GM23338 (cell line): Measurements from ENCODE around the gene NAE1. TPM values are rescaled to one million over a fixed set of nuclear protein-coding genes. Genes with fewer than 3 reads are reported as not detected.
A peak's percentile ranks its signal among the peaks of the same experiment; 100 is the strongest.

Source experiments
- ATAC-seq: fragments of 200-7000 bp; cut with Tn5 transposase; 3 replicates; pipeline ENCODE4 v1.9.1; 2020
- DNase-seq: peaks from one replicate; pipeline ENCODE4 v3.0.0-alpha.2; 2015; ENCODE audit warnings: low spot score
- H2AFZ ChIP-seq: fragments of 200-600 bp; sonication (generic); 2 replicates; pipeline ENCODE4 v1.8.0; 2016; ENCODE audit warnings: antibody characterized with exemption, mild to moderate bottlenecking, moderate library complexity
- H3F3A ChIP-seq: fragments of 200-600 bp; sonication (generic); replicated peaks from 2 replicates; pipeline ENCODE4 v1.8.0; 2017; ENCODE audit warnings: antibody characterized with exemption, mixed run types, low read depth
- H3K27ac ChIP-seq: fragments of 200-600 bp; sonication (generic); 2 replicates; pipeline ENCODE4 v1.6.1; 2016; ENCODE audit warnings: low read depth
- H3K27me3 ChIP-seq: fragments of 200-600 bp; sonication (generic); 2 replicates; pipeline ENCODE4 v1.8.0; 2016; ENCODE audit warnings: mild to moderate bottlenecking, mixed run types, moderate library complexity; ENCODE audit not compliant: insufficient read depth
- H3K36me3 ChIP-seq: fragments of 200-600 bp; sonication (generic); 2 replicates; pipeline ENCODE4 v1.8.0; 2016; ENCODE audit warnings: mild to moderate bottlenecking; ENCODE audit not compliant: insufficient read depth
- H3K4me1 ChIP-seq: fragments of 200-600 bp; sonication (generic); 2 replicates; pipeline ENCODE4 v1.8.0; 2016; ENCODE audit warnings: mild to moderate bottlenecking, moderate library complexity; ENCODE audit not compliant: insufficient read depth
- H3K4me2 ChIP-seq: fragments of 200-600 bp; sonication (generic); 2 replicates; pipeline ENCODE4 v1.7.1; 2017; ENCODE audit warnings: mixed run types
- H3K4me3 ChIP-seq: fragments of 200-600 bp; sonication (generic); 2 replicates; pipeline ENCODE4 v1.6.1; 2016; ENCODE audit warnings: mixed run types
- H3K79me2 ChIP-seq: fragments of 200-600 bp; sonication (generic); replicated peaks from 2 replicates; pipeline ENCODE4 v1.8.0; 2017; ENCODE audit warnings: mild to moderate bottlenecking; ENCODE audit not compliant: insufficient read depth
- H3K9me2 ChIP-seq: fragments of 200-600 bp; sonication (generic); 2 replicates; pipeline ENCODE4 v1.8.0; 2017; ENCODE audit not compliant: insufficient read depth
- H4K20me1 ChIP-seq: fragments of 200-600 bp; sonication (generic); replicated peaks from 2 replicates; pipeline ENCODE4 v1.8.0; 2017; ENCODE audit warnings: mild to moderate bottlenecking; ENCODE audit not compliant: insufficient read depth
- H3K27ac Mint-ChIP-seq: 2 replicates; pipeline ENCODE4 v1.8.0; 2020; ENCODE audit warnings: inconsistent platforms, mild to moderate bottlenecking, moderate library complexity, mixed read lengths
- H3K27me3 Mint-ChIP-seq: 3 replicates; pipeline ENCODE4 v1.8.0; 2022; ENCODE audit warnings: low read depth, mild to moderate bottlenecking, moderate library complexity, mixed read lengths, inconsistent platforms; ENCODE audit not compliant: insufficient read depth, poor library complexity
- H3K36me3 Mint-ChIP-seq: 3 replicates; pipeline ENCODE4 v1.8.0; 2021; ENCODE audit warnings: low read depth, mild to moderate bottlenecking, inconsistent platforms, moderate library complexity, mixed read lengths
- H3K4me1 Mint-ChIP-seq: 3 replicates; pipeline ENCODE4 v1.8.0; 2020; ENCODE audit warnings: mild to moderate bottlenecking, inconsistent platforms, mixed read lengths
- H3K4me3 Mint-ChIP-seq: 3 replicates; pipeline ENCODE4 v1.8.0; 2021; ENCODE audit warnings: moderate library complexity, mild to moderate bottlenecking, inconsistent platforms, mixed read lengths
- H3K9me3 Mint-ChIP-seq: 3 replicates; pipeline ENCODE4 v1.8.0; 2020; ENCODE audit warnings: moderate library complexity, mild to moderate bottlenecking, inconsistent platforms, mixed read lengths
- CTCF ChIP-seq, 2 experiments: fragments of 200-600 bp in 1 of 2; sonication (generic) in 1 of 2; conservative IDR thresholded peaks; 2 replicates each; pipeline versions ENCODE4 v1.5.1 to v1.6.1; 2016 to 2017; ENCODE audit warnings: antibody characterized with exemption in 2 of 2, low read depth in 2 of 2, mild to moderate bottlenecking in 2 of 2, moderate library complexity in 1 of 2
- ZNF462 ChIP-seq: fragments of 250-450 bp; sonication (Bioruptor Pico); IDR thresholded peaks from 2 replicates; pipeline ENCODE4 v1.5.0; 2020; ENCODE audit warnings: mild to moderate bottlenecking, moderate library complexity
- polyA plus RNA-seq: library from polyadenylated mRNA; unstranded; fragments of >200 nt; fragmentation: Nextera tagmentation; extraction: Ambion mirVana; gene quantifications from 2 replicates; pipeline ENCODE4 v1.2.1, GENCODE V29; 2016
- total RNA-seq: library from RNA; depleted of rRNA; stranded (reverse); fragments of >200 nt; shearing (Covaris generic); gene quantifications from 2 replicates; pipeline ENCODE4 v1.2.3, GENCODE V29; 2014

Gene NAE1
- total and polyA plus RNA-seq, 2 experiments from 2014 or later: 139 to 209 TPM

DNA sequence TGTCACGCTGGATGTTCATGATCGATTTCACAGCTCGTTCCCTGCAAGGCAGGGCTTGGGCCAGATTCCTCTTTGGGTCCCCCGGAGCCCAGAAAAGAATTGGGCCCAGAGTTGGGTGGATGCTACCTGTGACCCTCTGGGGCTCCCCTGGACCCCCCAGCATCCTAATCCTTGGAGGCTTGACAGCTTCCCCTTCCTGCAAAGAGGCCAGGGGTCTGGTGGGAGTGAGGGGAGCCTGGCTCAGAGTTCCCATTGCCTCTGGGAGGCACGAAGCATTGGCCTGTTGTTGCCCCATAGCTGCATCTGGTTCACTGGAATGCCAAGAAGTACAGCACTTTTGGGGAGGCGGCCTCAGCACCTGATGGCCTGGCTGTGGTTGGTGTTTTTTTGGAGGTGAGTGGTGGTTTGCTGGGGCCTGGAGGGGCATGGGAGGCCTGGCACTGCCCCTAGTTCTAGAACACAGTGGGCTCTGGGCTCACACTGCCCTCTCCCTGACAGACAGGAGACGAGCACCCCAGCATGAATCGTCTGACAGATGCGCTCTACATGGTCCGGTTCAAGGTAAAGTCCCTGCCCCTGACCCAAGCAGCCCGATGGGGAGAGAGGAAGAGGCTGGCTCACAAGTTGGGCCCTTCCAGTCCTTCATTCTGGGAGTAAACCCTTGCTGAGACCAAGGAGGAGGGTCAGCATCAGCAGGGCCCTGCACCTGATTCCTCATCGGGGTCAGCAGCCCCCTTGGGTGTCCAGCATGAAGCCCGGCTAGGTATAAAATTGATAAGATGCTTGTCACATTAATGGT is 20.6 kb upstream of the NAE1 start:
- peaks cover 6% of the 10 kb centered on the region for H3K27me3 Mint-ChIP-seq
- no peak overlapping the region for H3K4me3 Mint-ChIP-seq
- Histone ChIP-seq H3F3A (no peaks in the 10 kb centered on the region), H3K36me3 (no peaks in the 10 kb centered on the region), H3K9me2 (no peaks in the 10 kb centered on the region), H3K4me3 (no peak overlapping the region), H3K4me1 (no peaks in the 10 kb centered on the region), H2AFZ (no peak overlapping the region), H3K27me3 (peaks cover 9% of the 10 kb centered on the region), H3K27ac (no peak overlapping the region), H4K20me1 (no peaks in the 10 kb centered on the region), H3K4me2 (no peak overlapping the region), H3K79me2 (no peaks in the 10 kb centered on the region)
- H3K36me3 Mint-ChIP-seq: no peaks in the 10 kb centered on the region
- H3K4me1 Mint-ChIP-seq: peaks cover 1% of the 10 kb centered on the region; the same call in 2 of the 3 replicates
- no peaks in the 10 kb centered on the region for H3K9me3 Mint-ChIP-seq
- no peak overlapping the region for H3K27ac Mint-ChIP-seq
- DNase-seq (no peak), ATAC-seq (no peak)
- no peak for TF ChIP-seq ZNF462
- 0 out of 4 replicates have a peak, but pooled peaks of 1 of the 2 experiments have one; percentile 16 for TF ChIP-seq CTCF (conservative IDR thresholded peaks at IDR 0.05; ENCODE audit: low read depth in 2 of 2)
